WERI-Rb-1 (cell line): ENCODE measurements around the gene SLC1A6.
"Not testable (repeated sequence)": the region's sequence is repeated elsewhere in the genome, so short reads cannot be mapped to it uniquely, and the experiment has no call there.

Experiments used
- DNase-seq: peaks from one replicate; pipeline ENCODE4 v3.0.0-alpha.2; 2020
- H3K27ac ChIP-seq: fragments of 250-450 bp; sonication (Bioruptor Pico); 2 replicates; pipeline ENCODE4 v1.5.1; 2020; ENCODE audit warnings: mild to moderate bottlenecking, moderate library complexity
- H3K27me3 ChIP-seq: fragments of 250-450 bp; sonication (Bioruptor Pico); 2 replicates; pipeline ENCODE4 v1.5.1; 2021; ENCODE audit warnings: mild to moderate bottlenecking, low read depth, moderate library complexity; ENCODE audit not compliant: insufficient read depth, severe bottlenecking
- H3K36me3 ChIP-seq: fragments of 250-450 bp; sonication (Bioruptor Pico); 2 replicates; pipeline ENCODE4 v1.5.1; 2020; ENCODE audit warnings: mild to moderate bottlenecking, moderate library complexity
- H3K4me3 ChIP-seq: 2 replicates; pipeline ENCODE4 v1.5.1; 2011; ENCODE audit warnings: low read depth, mild to moderate bottlenecking, control low read depth, low read length
- H3K9me3 ChIP-seq: fragments of 250-450 bp; sonication (Bioruptor Pico); 2 replicates; pipeline ENCODE4 v1.5.1; 2021; ENCODE audit warnings: mild to moderate bottlenecking, moderate library complexity; ENCODE audit not compliant: severe bottlenecking
- CTCF ChIP-seq: IDR thresholded peaks from 2 replicates; pipeline ENCODE4 v1.5.1; 2011; ENCODE audit warnings: low read depth, mild to moderate bottlenecking, control low read depth, inconsistent platforms, low read length

SLC1A6 gene

DNA sequence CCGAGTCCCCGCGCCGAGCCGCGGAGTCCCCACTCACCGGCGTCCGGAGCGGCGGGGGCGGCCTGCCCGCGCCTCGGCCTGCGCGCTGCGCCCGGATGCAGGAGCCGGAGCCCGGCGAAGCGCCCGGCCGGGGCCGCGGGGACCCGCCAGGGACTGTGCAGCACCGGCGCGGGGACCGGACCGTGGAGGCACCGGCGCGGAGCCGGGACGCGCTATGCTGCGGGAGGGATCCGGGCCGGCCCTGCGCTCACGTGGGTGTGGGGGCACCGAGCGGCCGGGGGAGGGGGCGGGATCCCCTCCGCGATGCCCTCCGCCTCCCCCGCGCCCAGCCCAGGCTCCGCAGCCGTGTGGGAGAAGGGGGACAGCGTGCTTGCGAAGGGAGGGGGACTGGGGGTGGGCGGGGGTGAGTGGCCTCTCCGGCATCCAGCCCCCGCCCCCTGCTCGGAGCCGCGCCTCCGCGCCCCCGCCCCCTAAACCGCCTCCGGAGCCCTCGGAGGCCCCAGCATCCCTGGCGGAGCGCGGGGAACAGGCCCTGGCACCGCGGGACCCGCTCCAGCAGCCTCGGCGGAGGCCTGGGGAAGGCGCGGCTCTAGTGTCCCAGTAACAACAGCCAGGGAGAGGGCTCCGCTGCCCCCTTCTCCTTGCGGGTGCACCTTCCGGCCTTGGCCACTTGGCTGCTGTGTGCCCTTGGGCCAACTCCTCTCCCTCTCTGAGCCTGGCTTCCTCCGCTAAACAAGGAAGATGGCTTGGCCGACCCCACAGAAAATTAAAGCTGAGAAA is at the start of gene SLC1A6:
Gene SLC1A6, minus strand, starts transcription at position 389 of the 780 bp plus-strand sequence. CDS start 6,954 bp downstream, outside the sequence.
- H3K9me3 ChIP-seq = no peaks in the 10 kb centered on the region
- peaks cover 81% of the 10 kb centered on the region for H3K27me3 ChIP-seq
- H3K27ac ChIP-seq = no peak within 1 kb of the TSS
- no peak within 1 kb of the TSS for H3K4me3 ChIP-seq
- no peak for TF ChIP-seq CTCF
- H3K36me3 ChIP-seq = no peaks in the 10 kb centered on the region
- DNase-seq = no peak

- Histone ChIP-seq H3K36me3 (no peaks in the 10 kb centered on the region), H3K27me3 (peaks cover 90% of the 10 kb centered on the region), H3K27ac (no peak overlapping the region), H3K4me3 (no peak overlapping the region), H3K9me3 (no peaks in the 10 kb centered on the region)
- TF ChIP-seq CTCF = no peak
- DNase-seq = no peak
Observed at GRCh38 chr19:15028490-15028889, 48.8 kb upstream of the SLC1A6 start.

DNA sequence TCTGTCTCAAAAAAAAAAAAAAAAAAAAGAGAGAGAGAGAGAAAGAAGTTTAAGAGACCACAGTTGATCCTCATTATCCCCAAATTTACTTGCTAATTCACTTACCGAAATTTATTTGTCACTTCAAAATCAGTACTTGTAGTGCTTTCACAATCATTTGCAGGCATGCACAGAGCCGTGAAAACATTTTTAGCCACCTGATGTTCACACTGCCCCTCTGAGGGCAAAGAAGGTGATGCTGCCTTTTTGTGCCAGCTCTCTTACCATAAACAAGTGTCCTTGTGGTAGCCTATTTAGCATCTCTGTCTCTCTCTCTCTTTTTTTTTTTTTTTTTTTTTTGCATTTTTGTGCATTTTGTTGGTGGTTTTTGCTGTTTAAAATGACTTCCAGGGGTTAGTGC is 45.6 kb upstream of the SLC1A6 start:
- peak; percentile 39; the same call in 1 of the 2 replicates for TF ChIP-seq CTCF
- no peaks in the 10 kb centered on the region for H3K36me3 ChIP-seq
- no peak overlapping the region for H3K4me3 ChIP-seq
- H3K27me3 ChIP-seq = peaks cover 87% of the 10 kb centered on the region
- H3K9me3 ChIP-seq = peaks cover 2% of the 10 kb centered on the region
- no peak overlapping the region for H3K27ac ChIP-seq
- no peak for DNase-seq

DNA sequence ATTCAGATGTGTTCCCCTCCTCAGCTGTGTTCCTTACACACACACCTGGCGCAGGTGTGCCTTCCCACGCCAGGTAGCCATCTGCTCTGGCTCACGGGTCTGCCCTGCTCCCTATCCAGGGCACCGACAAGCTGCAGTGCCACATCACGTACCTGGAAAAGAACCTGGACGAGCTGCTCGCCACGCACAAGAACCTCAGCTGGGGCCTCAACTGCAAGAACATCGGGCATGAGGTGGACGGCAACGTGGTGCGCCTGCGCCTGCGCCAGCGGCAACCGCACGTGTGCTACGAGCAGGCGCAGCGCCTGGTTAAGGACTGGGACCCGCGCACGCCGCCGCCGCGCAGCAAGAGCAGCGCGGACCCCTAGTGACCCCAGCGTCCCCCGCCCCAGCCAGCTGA is 43.1 kb upstream of the SLC1A6 start:
- peaks cover 2% of the 10 kb centered on the region for H3K9me3 ChIP-seq
- no peak for TF ChIP-seq CTCF
- H3K27me3 ChIP-seq = peaks cover 85% of the 10 kb centered on the region

DNA sequence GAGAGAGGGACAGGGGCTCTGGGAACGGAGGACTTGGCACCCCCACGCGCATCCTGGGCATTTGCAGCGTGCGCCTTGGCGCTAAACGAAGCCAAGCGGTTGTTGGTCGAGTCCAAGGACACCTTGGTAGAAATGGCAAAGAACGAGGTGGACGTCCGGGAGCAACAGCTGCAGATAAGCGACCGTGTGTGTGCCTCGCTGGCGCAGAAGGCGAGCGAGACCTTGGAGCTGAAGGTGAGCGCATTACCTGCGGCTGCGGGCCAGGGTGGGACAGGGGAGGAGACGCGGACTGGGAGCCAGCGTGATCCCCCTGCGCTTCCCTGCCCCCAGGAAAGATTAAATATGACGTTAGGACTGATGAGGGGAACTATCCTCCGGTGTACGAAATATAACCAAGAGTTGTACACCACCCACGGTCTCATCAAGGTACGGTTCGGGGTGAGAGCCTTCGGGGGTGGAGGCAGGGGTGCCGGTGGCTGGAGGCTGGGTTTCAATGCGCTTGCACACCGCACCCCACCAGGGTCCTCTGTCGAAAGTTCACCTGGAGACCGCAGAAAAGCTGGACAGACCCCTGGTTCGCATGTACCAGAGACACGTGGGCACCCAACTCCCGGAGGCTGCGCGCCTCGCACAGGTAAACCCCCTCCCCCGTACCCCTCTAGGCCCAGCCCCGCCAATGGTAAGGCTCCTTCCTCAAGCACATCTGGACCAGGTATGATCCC is 41.8 kb upstream of the SLC1A6 start:
- no peak for DNase-seq
- Histone ChIP-seq H3K36me3 (no peaks in the 10 kb centered on the region), H3K27me3 (peaks cover 84% of the 10 kb centered on the region), H3K4me3 (no peak overlapping the region), H3K9me3 (peaks cover 2% of the 10 kb centered on the region), H3K27ac (no peak overlapping the region)
- TF ChIP-seq CTCF = no peak

More for the DNA sequence above, 43.1 kb upstream of the SLC1A6 start:
- Histone ChIP-seq H3K4me3 (no peak overlapping the region), H3K27ac (no peak overlapping the region), H3K36me3 (no peaks in the 10 kb centered on the region)
- DNase-seq = no peak

DNA sequence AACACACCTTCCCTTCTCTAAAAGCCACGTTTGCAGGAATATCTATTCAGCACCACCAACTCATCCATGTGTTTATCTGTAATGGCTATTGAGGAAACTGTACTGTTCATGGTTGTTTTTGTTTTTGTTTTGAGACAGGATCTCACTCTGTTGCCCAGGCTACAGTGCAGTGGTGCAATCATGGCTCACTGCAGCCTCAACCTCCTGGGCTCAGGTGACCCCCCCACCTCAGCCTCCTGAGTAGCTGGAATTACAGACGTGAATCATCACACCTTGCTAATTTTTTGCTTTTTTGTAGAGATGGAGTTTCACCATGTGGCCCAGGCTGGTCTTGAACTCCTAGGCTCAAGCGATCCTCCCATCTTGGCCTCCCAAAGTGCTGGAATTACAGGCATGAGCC is 39.2 kb upstream of the SLC1A6 start:
- H3K36me3 ChIP-seq, H3K4me3 ChIP-seq, H3K27ac ChIP-seq, H3K9me3 ChIP-seq, DNase-seq: not testable (repeated sequence)
- peaks cover 80% of the 10 kb centered on the region for H3K27me3 ChIP-seq
